SK-N-SH treated with all-trans-retinoic acid at 6 μM for 48 hours (cell line): Measurements from ENCODE around the gene SPAG5.

Experiments
- ATAC-seq: fragments of 200-7000 bp; cut with Tn5 transposase; 3 replicates; pipeline ENCODE4 v1.9.1; 2020; ENCODE audit warnings: mild to moderate bottlenecking, moderate library complexity
- ARNTL ChIP-seq: fragments of 450-650 bp; formaldehyde crosslinking; IDR thresholded peaks from 2 replicates; pipeline ENCODE4 v1.5.0; 2020; ENCODE audit warnings: low read depth, mild to moderate bottlenecking, moderate library complexity, borderline replicate concordance
- BACH2 ChIP-seq: fragments of 250-450 bp; sonication (Bioruptor Pico); IDR thresholded peaks from 2 replicates; pipeline ENCODE4 v1.9.0; 2021; ENCODE audit warnings: mild to moderate bottlenecking, borderline replicate concordance
- CREB5 ChIP-seq: fragments of 250-450 bp; sonication (Bioruptor Pico); IDR thresholded peaks from 2 replicates; pipeline ENCODE4 v1.5.1; 2020; ENCODE audit warnings: low read depth, mild to moderate bottlenecking, moderate library complexity
- CSDC2 ChIP-seq: fragments of 250-450 bp; sonication (Bioruptor Pico); IDR thresholded peaks from 2 replicates; pipeline ENCODE4 v1.5.0; 2020; ENCODE audit warnings: mild to moderate bottlenecking, moderate library complexity
- ESRRG ChIP-seq: fragments of 250-450 bp; sonication (Bioruptor Pico); IDR thresholded peaks from 2 replicates; pipeline ENCODE4 v1.6.1; 2021; ENCODE audit warnings: mild to moderate bottlenecking
- GLIS3 ChIP-seq: fragments of 250-450 bp; sonication (Bioruptor Pico); IDR thresholded peaks from 2 replicates; pipeline ENCODE4 v1.5.0; 2020; ENCODE audit warnings: mild to moderate bottlenecking, moderate library complexity
- ISL1 ChIP-seq: fragments of 250-450 bp; sonication (Bioruptor Pico); IDR thresholded peaks from 2 replicates; pipeline ENCODE4 v2.1.2; 2022; ENCODE audit warnings: mild to moderate bottlenecking, moderate library complexity
- OSR1 ChIP-seq: fragments of 250-450 bp; sonication (Bioruptor Pico); IDR thresholded peaks from 2 replicates; pipeline ENCODE4 v1.8.0; 2022; ENCODE audit warnings: moderate library complexity, mild to moderate bottlenecking, inconsistent platforms
- PATZ1 ChIP-seq: fragments of 250-450 bp; sonication (Bioruptor Pico); IDR thresholded peaks from 2 replicates; pipeline ENCODE4 v1.8.0; 2020; ENCODE audit warnings: mild to moderate bottlenecking, moderate library complexity, borderline replicate concordance
- POU6F1 ChIP-seq: fragments of 250-450 bp; sonication (Bioruptor Pico); IDR thresholded peaks from 2 replicates; pipeline ENCODE4 v1.8.0; 2021; ENCODE audit warnings: low read depth, mild to moderate bottlenecking, moderate library complexity, borderline replicate concordance
- PPARA ChIP-seq: fragments of 250-450 bp; sonication (Bioruptor Pico); IDR thresholded peaks from 2 replicates; pipeline ENCODE4 v1.5.0; 2020; ENCODE audit warnings: mild to moderate bottlenecking, borderline replicate concordance
- RARB ChIP-seq: fragments of 250-450 bp; sonication (Bioruptor Pico); IDR thresholded peaks from 2 replicates; pipeline ENCODE4 v1.8.0; 2021; ENCODE audit warnings: mild to moderate bottlenecking, moderate library complexity
- SNAI2 ChIP-seq: fragments of 250-450 bp; sonication (Bioruptor Pico); IDR thresholded peaks from 2 replicates; pipeline ENCODE4 v1.5.0; 2020; ENCODE audit warnings: mild to moderate bottlenecking, moderate library complexity
- TCF4 ChIP-seq: fragments of 250-450 bp; sonication (Bioruptor Pico); IDR thresholded peaks from 2 replicates; pipeline ENCODE4 v1.8.0; 2021; ENCODE audit warnings: mild to moderate bottlenecking, moderate library complexity, borderline replicate concordance
- TOX ChIP-seq: fragments of 250-450 bp; sonication (Bioruptor Pico); IDR thresholded peaks from 2 replicates; pipeline ENCODE4 v1.8.0; 2021; ENCODE audit warnings: mild to moderate bottlenecking, moderate library complexity, borderline replicate concordance
- TSHZ2 ChIP-seq: fragments of 250-450 bp; sonication (Bioruptor Pico); IDR thresholded peaks from 2 replicates; pipeline ENCODE4 v1.5.0; 2020; ENCODE audit warnings: mild to moderate bottlenecking, moderate library complexity
- ZC3H10 ChIP-seq: fragments of 250-450 bp; sonication (Bioruptor Pico); IDR thresholded peaks from 2 replicates; pipeline ENCODE4 v1.5.1; 2021; ENCODE audit warnings: mild to moderate bottlenecking, moderate library complexity
- ZFP3 ChIP-seq: fragments of 250-450 bp; sonication (Bioruptor Pico); IDR thresholded peaks from 2 replicates; pipeline ENCODE4 v1.5.0; 2020; ENCODE audit warnings: mild to moderate bottlenecking, moderate library complexity
- ZFP30 ChIP-seq: fragments of 450-650 bp; formaldehyde crosslinking; IDR thresholded peaks from 2 replicates; pipeline ENCODE4 v1.5.0; 2022; ENCODE audit warnings: mild to moderate bottlenecking, moderate library complexity
- ZNF565 ChIP-seq: fragments of 450-650 bp; formaldehyde crosslinking; conservative IDR thresholded peaks from 2 replicates; pipeline ENCODE4 v1.5.0; 2020; ENCODE audit warnings: low read depth, mild to moderate bottlenecking, moderate library complexity
- ZNF70 ChIP-seq: fragments of 450-650 bp; formaldehyde crosslinking; IDR thresholded peaks from 2 replicates; pipeline ENCODE4 v1.5.0; 2020; ENCODE audit warnings: mild to moderate bottlenecking, moderate library complexity
- ZNF8 ChIP-seq: fragments of 450-650 bp; formaldehyde crosslinking; IDR thresholded peaks from 2 replicates; pipeline ENCODE4 v1.5.0; 2020; ENCODE audit warnings: mild to moderate bottlenecking, moderate library complexity

Gene SPAG5

GRCh38 chr17:28643983-28644786, 45.4 kb upstream of the SPAG5 start (continued):
- TF ChIP-seq PATZ1 (CRISPR knock-in tag) (no peak), ZNF565 (CRISPR knock-in tag) (no peak), GLIS3 (CRISPR knock-in tag) (no peak), PPARA (no peak), CREB5 (no peak), BACH2 (CRISPR knock-in tag) (no peak)

- ATAC-seq, result no peak
- TF ChIP-seq ZNF70 (CRISPR knock-in tag), result no peak
- TF ChIP-seq CREB5, result no peak
- no peak for TF ChIP-seq ZFP30 (CRISPR knock-in tag)
- no peak for TF ChIP-seq POU6F1
- TF ChIP-seq OSR1 (CRISPR knock-in tag), result no peak
- no peak for TF ChIP-seq ESRRG (CRISPR knock-in tag)
- no peak for TF ChIP-seq PPARA
- TF ChIP-seq ZFP3 (CRISPR knock-in tag), result no peak
- TF ChIP-seq ZC3H10 (CRISPR knock-in tag), result no peak
- no peak for TF ChIP-seq CSDC2 (CRISPR knock-in tag)
- no peak for TF ChIP-seq RARB (CRISPR knock-in tag)
Measured at GRCh38 chr17:28641579-28641978, 42.8 kb upstream of the SPAG5 start.

GRCh38 chr17:28635506-28635905, 36.7 kb upstream of the SPAG5 start:
- TF ChIP-seq CREB5 (no peak), POU6F1 (no peak), TCF4 (no peak), ESRRG (CRISPR knock-in tag) (no peak), GLIS3 (CRISPR knock-in tag) (no peak), TSHZ2 (CRISPR knock-in tag) (no peak), RARB (CRISPR knock-in tag) (no peak), ZNF70 (CRISPR knock-in tag) (no peak), CSDC2 (CRISPR knock-in tag) (no peak), ZFP3 (CRISPR knock-in tag) (no peak), SNAI2 (CRISPR knock-in tag) (no peak), ARNTL (no peak), ZNF565 (CRISPR knock-in tag) (no peak), ZC3H10 (CRISPR knock-in tag) (no peak), TOX (no peak), ISL1 (no peak), ZNF8 (CRISPR knock-in tag) (no peak), BACH2 (CRISPR knock-in tag) (no peak)
- ATAC-seq, result no peak
